ENCODE data around the gene OPA3.
A peak's percentile ranks its signal among the peaks of the same experiment; 100 is the strongest.

OPA3 gene

DNA sequence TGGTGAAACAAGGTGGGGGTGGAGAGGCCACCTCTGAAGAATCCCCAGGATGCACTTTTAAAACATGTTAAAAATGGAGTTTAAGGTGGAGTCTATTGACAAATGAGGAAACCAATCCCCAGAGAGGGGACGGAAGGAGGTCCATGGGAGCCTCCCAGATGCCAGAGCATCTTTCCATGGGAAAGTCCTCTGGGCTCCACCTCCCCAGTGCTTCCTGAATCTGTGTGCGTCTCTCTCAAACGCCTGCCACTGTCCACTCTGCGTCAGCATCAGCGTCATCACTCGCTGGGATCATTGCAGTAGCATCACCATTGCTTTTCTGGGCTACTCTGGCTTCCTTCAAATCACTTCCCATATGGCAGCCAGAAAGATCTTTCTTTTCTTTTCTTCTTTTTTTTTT lies 11.2 kb upstream of the OPA3 start:
- TF ChIP-seq CTCF (IDR thresholded peaks at IDR 0.05; ENCODE audit: extremely low read depth, missing control alignments): no peak
- DNase-seq (ENCODE audit: low spot score): peak; percentile 10

DNA sequence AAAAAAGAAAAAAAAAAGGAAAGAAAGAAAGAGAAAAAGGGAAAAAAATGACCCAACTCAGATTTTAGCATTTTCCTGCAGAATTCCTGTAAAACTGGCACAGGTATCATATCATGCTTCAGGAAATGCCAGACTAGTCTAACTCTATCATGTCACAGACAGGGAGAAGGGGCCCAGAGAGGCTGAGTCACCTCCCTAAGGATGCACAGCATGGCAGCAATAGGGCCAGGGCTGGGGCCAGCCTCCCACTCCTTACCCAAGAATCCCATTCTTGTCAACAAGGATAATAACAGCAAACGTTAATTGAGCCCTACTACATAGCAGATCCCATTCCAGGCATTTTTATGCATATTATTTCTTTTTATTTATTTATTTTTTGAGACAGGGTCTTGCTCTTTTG lies 8.9 kb upstream of the OPA3 start:
- DNase-seq (ENCODE audit: low spot score): peak; percentile 8
- no peak for TF ChIP-seq CTCF (IDR thresholded peaks at IDR 0.05; ENCODE audit: extremely low read depth, missing control alignments)

DNA sequence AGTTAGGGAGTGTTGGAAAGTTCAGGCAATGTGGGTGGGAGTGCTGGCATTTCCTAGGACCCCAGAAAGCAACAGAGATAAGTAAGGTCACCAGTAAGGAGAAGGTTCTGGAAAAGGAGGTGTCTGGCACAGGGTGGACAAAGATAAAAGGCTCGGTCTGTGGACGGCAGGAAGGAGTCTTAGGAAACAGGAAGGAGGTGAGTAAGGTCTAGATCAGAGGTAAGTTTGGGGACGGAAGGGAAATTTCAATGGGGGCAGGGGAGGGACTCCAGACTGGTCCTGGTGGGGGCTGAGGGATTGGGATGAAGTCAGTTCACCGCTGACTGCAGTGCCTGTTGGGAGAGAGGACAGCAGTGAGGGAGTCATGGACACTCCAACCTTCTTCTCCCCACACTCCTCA lies 7.8 kb upstream of the OPA3 start:
- TF ChIP-seq CTCF (IDR thresholded peaks at IDR 0.05; ENCODE audit: extremely low read depth, missing control alignments): no peak
- no peak for DNase-seq (ENCODE audit: low spot score)

DNA sequence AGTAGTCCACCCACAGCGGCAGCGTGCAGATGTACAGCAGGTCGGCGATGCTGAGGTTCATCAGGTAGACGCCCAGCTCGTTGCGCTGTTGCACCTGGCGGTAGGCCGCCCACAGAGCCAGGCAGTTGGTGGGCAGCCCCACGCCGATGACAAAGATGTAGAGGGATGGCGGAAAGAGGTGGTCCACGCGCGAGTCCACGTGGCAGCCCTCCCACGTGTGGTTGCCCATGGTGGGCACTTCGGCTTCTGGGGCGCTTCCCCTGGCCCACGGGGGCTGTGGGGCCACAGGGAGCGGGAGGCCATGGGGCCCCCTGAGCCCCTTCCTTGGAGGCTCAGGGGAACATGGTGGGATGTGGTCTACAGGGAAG lies 7.0 kb upstream of the OPA3 start:
- DNase-seq (ENCODE audit: low spot score): no peak
- TF ChIP-seq CTCF (IDR thresholded peaks at IDR 0.05; ENCODE audit: extremely low read depth, missing control alignments): no peak

DNA sequence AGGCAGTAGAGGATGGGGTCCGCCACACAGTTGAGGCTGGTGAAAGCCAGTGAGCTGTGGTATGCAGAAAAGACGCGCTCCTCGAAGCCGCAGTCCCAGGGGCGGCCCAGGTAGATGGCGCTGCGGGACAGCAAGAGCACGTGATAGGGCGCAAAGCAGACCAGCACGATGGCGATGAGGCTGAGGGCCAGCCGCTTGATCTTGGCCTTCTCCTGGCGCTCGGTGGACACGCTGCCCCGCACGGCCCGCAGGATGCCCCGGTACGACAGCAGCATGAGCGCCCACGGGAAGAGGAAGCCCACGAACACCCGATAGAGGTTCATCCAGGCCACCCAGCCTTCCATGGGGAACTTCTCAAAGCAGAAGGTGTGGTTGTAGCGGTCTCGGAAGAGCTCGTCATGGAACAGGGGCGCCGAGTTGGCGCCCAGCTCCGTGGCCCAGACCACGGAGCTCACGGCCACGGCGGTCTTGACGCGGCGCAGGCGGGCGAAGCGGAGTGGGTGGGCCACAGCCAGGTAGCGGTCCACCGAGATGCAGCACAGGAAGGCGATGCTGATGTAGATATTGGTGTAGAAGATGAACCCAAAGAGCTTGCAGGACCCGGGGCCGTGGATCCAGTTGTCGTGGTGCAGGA lies 6.5 kb upstream of the OPA3 start:
- DNase-seq (ENCODE audit: low spot score): no peak
- TF ChIP-seq CTCF (IDR thresholded peaks at IDR 0.05; ENCODE audit: extremely low read depth, missing control alignments): no peak

GRCh38 chr19:45590300-45591003 lies 5.8 kb upstream of the OPA3 start:
- no peak for TF ChIP-seq CTCF (IDR thresholded peaks at IDR 0.05; ENCODE audit: extremely low read depth, missing control alignments)
- DNase-seq (ENCODE audit: low spot score): no peak

DNA sequence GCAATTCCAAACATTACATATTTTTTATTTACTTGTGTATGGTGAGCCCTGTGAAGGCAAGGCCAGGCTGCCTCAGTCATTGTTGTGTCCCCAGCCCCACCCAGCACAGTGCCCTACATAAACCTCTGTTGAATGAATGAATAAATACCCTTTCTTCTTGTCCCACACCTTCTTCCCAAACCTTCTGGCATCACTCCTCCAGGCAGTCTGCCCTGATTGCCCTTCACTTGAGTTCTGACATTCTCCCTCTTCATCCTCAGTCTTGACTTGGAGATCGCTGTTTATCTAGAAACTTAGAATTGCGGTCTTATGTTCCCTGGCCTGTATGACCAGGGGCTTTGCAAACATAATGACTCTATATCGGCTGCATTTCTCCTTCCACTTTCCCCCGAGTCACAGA lies 5.2 kb upstream of the OPA3 start:
- no peak for TF ChIP-seq CTCF (IDR thresholded peaks at IDR 0.05; ENCODE audit: extremely low read depth, missing control alignments)
- DNase-seq (ENCODE audit: low spot score): no peak

Data from GM20000 (cell line).